HCT116 (cell line): ENCODE measurements around the gene HCST. TPM values are rescaled to one million over a fixed set of nuclear protein-coding genes. Genes with fewer than 3 reads are reported as not detected.

Experiments
- ATAC-seq: fragments of 200-7000 bp; cut with Tn5 transposase; 2 replicates; pipeline ENCODE4 v1.9.1; 2020; ENCODE audit warnings: mild to moderate bottlenecking, moderate library complexity
- BruUV-seq: library from RNA; stranded (reverse); fragments of 400-500 nt; replicated peaks from 2 replicates; lab custom pipeline; 2021; lab: Mats Ljungman, UMichigan
- CTCF ChIA-PET: fragments of 300-600 bp; sonication (Branson Sonifier 250); formaldehyde crosslinking; loops from one replicate; lab custom pipeline; 2021; ENCODE audit warnings: antibody characterized with exemption; lab: Charles Lee
- POLR2A ChIA-PET: fragments of 300-600, 350-600 bp; sonication (Branson Sonifier 250); formaldehyde crosslinking; loops from one replicate; lab custom pipeline; 2021; ENCODE audit warnings: antibody characterized with exemption; lab: Charles Lee
- RAD21 ChIA-PET, 2 experiments: fragments of 300-600 bp; sonication (Branson Sonifier 250); formaldehyde crosslinking; loops; one replicate each; lab custom pipeline; 2023; ENCODE audit warnings: low total read pairs in 2 of 2; ENCODE audit not compliant: uncharacterized antibody in 2 of 2, unreplicated experiment in 2 of 2, low non-redundant PET in 1 of 2; lab: Charles Lee
- DNase-seq: peaks from one replicate; pipeline ENCODE4 v3.0.0-alpha.2; 2010; ENCODE audit warnings: low read depth, low spot score
- H2AFZ ChIP-seq: fragments of 200-600 bp; shearing (Covaris generic), sonication (generic); 2 replicates; pipeline ENCODE4 v1.6.1; 2017; ENCODE audit warnings: low read depth, mixed run types, mixed read lengths, antibody characterized with exemption, low read length; ENCODE audit not compliant: poor library complexity, severe bottlenecking
- H3K27ac ChIP-seq: 2 replicates; pipeline ENCODE4 v1.5.1; 2012; ENCODE audit warnings: low read depth, low read length
- H3K27me3 ChIP-seq: fragments of 200-600 bp; sonication (generic); 2 replicates; pipeline ENCODE4 v1.6.1; 2016; ENCODE audit warnings: mixed run types, low read length, mixed read lengths; ENCODE audit not compliant: insufficient read depth
- H3K36me3 ChIP-seq, 2 experiments: fragments of 200-500 bp in 1 of 2; fragments of 200-600 bp in 1 of 2; sonication (Bioruptor generic) in 1 of 2; sonication (generic) in 1 of 2; 2 replicates each; pipeline versions ENCODE4 v1.5.1 to v1.6.1; 2014 to 2016; ENCODE audit warnings: low read length in 2 of 2, inconsistent platforms in 1 of 2, mixed read lengths in 1 of 2, mixed run types in 1 of 2; ENCODE audit not compliant: insufficient read depth in 2 of 2, control insufficient read depth in 1 of 2
- H3K4me1 ChIP-seq, 2 experiments: fragments of 200-600 bp in 1 of 2; sonication (generic) in 1 of 2; 2 replicates each; pipeline versions ENCODE4 v1.5.1 to v1.6.1; 2012 to 2017; ENCODE audit warnings: low read length in 2 of 2, inconsistent platforms in 1 of 2, mild to moderate bottlenecking in 1 of 2, mixed read lengths in 1 of 2, mixed run types in 1 of 2, moderate library complexity in 1 of 2; ENCODE audit not compliant: insufficient read depth in 2 of 2, control insufficient read depth in 1 of 2
- H3K4me2 ChIP-seq: fragments of 200-600 bp; sonication (generic); 2 replicates; pipeline ENCODE4 v1.6.1; 2017; ENCODE audit warnings: mixed run types, low read length, mixed read lengths
- H3K4me3 ChIP-seq, 2 experiments: fragments of 200-600 bp in 1 of 2; sonication (generic) in 1 of 2; replicated peaks in 1 of 2; 2 replicates each; pipeline ENCODE4 v1.5.1; 2011 to 2016; ENCODE audit warnings: low read length in 2 of 2, control low read depth in 1 of 2, low read depth in 1 of 2, mild to moderate bottlenecking in 1 of 2, mixed read lengths in 1 of 2, mixed run types in 1 of 2
- H3K79me2 ChIP-seq: fragments of 200-600 bp; sonication (generic); 2 replicates; pipeline ENCODE4 v1.6.1; 2017; ENCODE audit warnings: mild to moderate bottlenecking, mixed run types, low read length, moderate library complexity, mixed read lengths; ENCODE audit not compliant: insufficient read depth
- H3K9ac ChIP-seq: fragments of 200-600 bp; sonication (generic); 2 replicates; pipeline ENCODE4 v1.6.1; 2016; ENCODE audit warnings: low read length, mixed read lengths
- H3K9me2 ChIP-seq: fragments of 200-600 bp; sonication (generic), shearing (Covaris generic); 2 replicates; pipeline ENCODE4 v1.6.1; 2017; ENCODE audit warnings: mixed run types, mild to moderate bottlenecking, moderate library complexity; ENCODE audit not compliant: insufficient read depth
- H3K9me3 ChIP-seq, 2 experiments: fragments of 200-500 bp in 1 of 2; fragments of 200-600 bp in 1 of 2; sonication (Bioruptor generic) in 1 of 2; sonication (generic) in 1 of 2; 2 replicates each; pipeline ENCODE4 v1.6.1; 2014 to 2017; ENCODE audit warnings: low read length in 2 of 2, mixed read lengths in 2 of 2, inconsistent platforms in 1 of 2, low read depth in 1 of 2, mild to moderate bottlenecking in 1 of 2, mixed run types in 1 of 2, moderate library complexity in 1 of 2; ENCODE audit not compliant: control insufficient read depth in 1 of 2, insufficient read depth in 1 of 2
- H4K20me1 ChIP-seq: fragments of 200-600 bp; sonication (generic), shearing (Covaris generic); 2 replicates; pipeline ENCODE4 v1.6.1; 2017; ENCODE audit warnings: mixed run types, mild to moderate bottlenecking, moderate library complexity; ENCODE audit not compliant: insufficient read depth
- CBX3 ChIP-seq: IDR thresholded peaks from 2 replicates; pipeline ENCODE4 v1.6.1; 2012; ENCODE audit warnings: low read depth
- EZH2 ChIP-seq: fragments of 200-600 bp; sonication (generic); IDR thresholded peaks from 2 replicates; pipeline ENCODE4 v1.6.1; 2017; ENCODE audit warnings: antibody characterized with exemption, mixed run types
- JUND ChIP-seq: IDR thresholded peaks from 2 replicates; pipeline ENCODE4 v1.6.1; 2012
- REST ChIP-seq: IDR thresholded peaks from 2 replicates; pipeline ENCODE4 v1.6.1; 2012; ENCODE audit warnings: low read depth
- intact Hi-C: fragments of 100-400 bp; cut with micrococcal nuclease; formaldehyde crosslinking; loops from 2 replicates; pipeline ENCODE4 v1.10.0; 2022
- total RNA-seq: library from RNA; stranded (reverse); gene quantifications from one replicate; pipeline ENCODE4 v1.2.1, GENCODE V29; 2021; ENCODE audit not compliant: unreplicated experiment

The HCST gene
- total RNA-seq, 1 experiment from 2014 or later = 1.2 TPM

- H3K4me2 ChIP-seq = no peak overlapping the region
- no peak overlapping the region for H3K9ac ChIP-seq
- POLR2A ChIA-PET = interaction anchor here (0.6 kb wide), 1 partner anchor 26 kb away, joined by 3 read pairs; no protein-coding TSS in a partner anchor
- H3K4me1 ChIP-seq = peaks cover 5 to 15% of the 10 kb centered on the region in 2 experiments
- H3K27me3 ChIP-seq = no peaks in the 10 kb centered on the region
- no peaks in the 10 kb centered on the region for H4K20me1 ChIP-seq
- no peak overlapping the region for H3K27ac ChIP-seq
- no peak for TF ChIP-seq EZH2
- no peak for TF ChIP-seq CBX3
- TF ChIP-seq REST = no peak
- no peak overlapping the region for H2AFZ ChIP-seq
- no TSS peak for BruUV-seq
- no peaks in the 10 kb centered on the region for H3K9me2 ChIP-seq
- H3K4me3 ChIP-seq = no peak overlapping the region
- intact Hi-C loops = no loop called here
- H3K36me3 ChIP-seq = peaks cover 20 to 31% of the 10 kb centered on the region in 2 experiments; a peak in 3 of 4 replicates
- no peak for DNase-seq
- RAD21 ChIA-PET = no interaction called here
- ATAC-seq = no peak
- H3K79me2 ChIP-seq = peaks cover 37% of the 10 kb centered on the region
- CTCF ChIA-PET = no interaction called here
- H3K9me3 ChIP-seq = no peaks in the 10 kb centered on the region
Measured at GRCh38 chr19:35895911-35896642, 6.3 kb upstream of the HCST start.

GRCh38 chr19:35896643-35897040, 5.7 kb upstream of the HCST start:
- Histone ChIP-seq H3K9me3 (no peaks in the 10 kb centered on the region), H3K9me2 (no peaks in the 10 kb centered on the region), H3K79me2 (peaks cover 37% of the 10 kb centered on the region), H3K4me1 (peaks cover 11 to 21% of the 10 kb centered on the region in 2 experiments), H4K20me1 (no peaks in the 10 kb centered on the region), H3K9ac (no peak overlapping the region), H3K4me3 (no peak overlapping the region), H2AFZ (no peak overlapping the region), H3K36me3 (peaks cover 20 to 28% of the 10 kb centered on the region in 2 experiments; a peak in 3 of 4 replicates), H3K27me3 (no peaks in the 10 kb centered on the region), H3K27ac (no peak overlapping the region), H3K4me2 (no peak overlapping the region)
- intact Hi-C loops = no loop called here
- ChIA-PET POLR2A (no interaction called here), RAD21 (no interaction called here), CTCF (no interaction called here)
- TF ChIP-seq JUND = no peak
- BruUV-seq = no TSS peak
- ATAC-seq (no peak), DNase-seq (no peak)
